Pancreas (tissue), 10 donors: ENCODE measurements around the gene CLEC20A. TPM values are rescaled to one million over a fixed set of nuclear protein-coding genes. Genes with fewer than 3 reads are reported as not detected.

ENCODE experiments used
- ATAC-seq, 4 donors: fragments of 200-7000 bp; cut with Tn5 transposase; one replicate each; pipeline versions ENCODE4 v1.8.0 to v1.9.1; 2020; ENCODE audit warnings: mild to moderate bottlenecking in 4 of 4, moderate library complexity in 4 of 4
- DNase-seq, 6 donors: peaks; one replicate each; pipeline ENCODE4 v3.0.0-alpha.2; 2020
- FAIRE-seq: peaks from 2 replicates; lab custom pipeline; 2012; peaks lifted over from hg19 to GRCh38; lab: Jason Lieb, UNC
- H3K27ac ChIP-seq, 4 donors: fragments of 200-600 bp; sonication (generic); 1 replicate in 3 of 4; 2 replicates in 1 of 4; pipeline versions ENCODE4 v1.5.0 to v1.8.0; 2020
- H3K27me3 ChIP-seq, 4 donors: fragments of 200-600 bp; one replicate each; pipeline ENCODE4 v1.8.0; 2021
- H3K36me3 ChIP-seq, 3 donors: fragments of 200-600 bp; sonication (generic) in 1 of 3; one replicate each; pipeline versions ENCODE4 v1.5.0 to v1.8.0; 2020 to 2021
- H3K4me1 ChIP-seq, 3 donors: fragments of 200-600 bp; one replicate each; pipeline ENCODE4 v1.8.0; 2021
- H3K4me3 ChIP-seq, 4 donors: fragments of 200-600 bp; sonication (generic) in 2 of 4; one replicate each; pipeline versions ENCODE4 v1.5.0 to v1.8.0; 2020 to 2021
- H3K9me3 ChIP-seq, 4 donors: fragments of 200-600 bp; one replicate each; pipeline ENCODE4 v1.8.0; 2021
- WGBS, 2 donors: extraction: QIAGEN DNeasy Blood & Tissue Kit; methylation state at CpG; one replicate each; pipeline ENCODE4 v1.1.7; 2013; 5-methylcytosine and 5-hydroxymethylcytosine counted together
- intact Hi-C, 3 donors: fragments of 100-400 bp; cut with DNase I; formaldehyde crosslinking; loops; one replicate each; pipeline versions ENCODE4 v1.11.1 to v1.14.2; 2022
- polyA plus RNA-seq, 2 donors: library from polyadenylated mRNA; stranded (reverse); fragments of 200-250 nt; gene quantifications; one replicate each; pipeline ENCODE4 v1.2.3, GENCODE V29; 2013
- total RNA-seq, 6 donors: library from RNA; stranded (reverse); fragmentation: NEBNext Ultra II Directional in 4 of 6; extraction: Animal tissue kit (Norgen Biotek cat#: 25700) in 4 of 6; gene quantifications; one replicate each; pipeline versions ENCODE4 v1.2.1 to v1.2.4, GENCODE V29; 2021 to 2023
- TF ChIP-seq, protein P1 (sequence below), 4 donors: fragments of 200-600 bp; sonication (generic) in 3 of 4; IDR thresholded peaks; one replicate each; pipeline versions ENCODE4 v1.5.0 to v1.8.0; 2021; ENCODE audit warnings: antibody characterized with exemption in 4 of 4
- donor health status: healthy with polysubstance abuse.
- donor health status: DM: no; HTN: no; CAD: no; lungs with moderate emphysema.
- donor health status: DM: no; HTN: no; CAD: no.
- donor health status: control.
- donor health status: control.
- donor health status: Bipolar disorder and iron deficiency.
- donor health status: DM: yes; HTN: yes; CAD: no.
- donor health status: DM: no; HTN: no; CAD: no.
- donor health status: DM: no; HTN: no; CAD: no.
- donor health status: DM: yes; HTN: yes; CAD: no.

CLEC20A gene
- total and polyA plus RNA-seq, 8 donors, result not detected

GRCh38 chr1:178530502-178530901, 33.7 kb upstream of the CLEC20A start:
- intact Hi-C loops, result loop anchor here in 1 of 3 donors (10.0 kb wide), 1 partner anchor 224 kb away; no protein-coding TSS in a partner anchor

DNA sequence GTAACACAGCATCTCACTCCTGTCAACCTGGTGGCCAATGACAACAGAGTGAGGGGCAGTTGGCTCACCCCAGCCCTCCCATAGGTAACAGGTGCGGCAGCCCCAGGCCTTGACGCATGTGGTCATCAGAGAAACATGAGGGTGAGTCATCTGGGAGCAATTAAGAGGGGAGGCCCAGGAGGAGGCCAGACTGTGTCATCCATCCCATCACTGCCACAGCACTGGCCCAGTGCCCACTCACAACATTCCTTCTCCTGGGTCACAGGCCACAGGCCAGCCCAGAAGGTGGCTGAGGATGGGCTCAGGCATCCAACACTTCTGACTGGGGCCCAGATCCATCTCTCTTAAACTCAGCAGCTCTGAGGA, 33.3 kb upstream of the CLEC20A start:
- Histone ChIP-seq H3K36me3 (no peaks in the 10 kb centered on the region), H3K4me3 (no peak overlapping the region), H3K4me1 (no peaks in the 10 kb centered on the region), H3K27me3 (no peaks in the 10 kb centered on the region), H3K27ac (no peak overlapping the region), H3K9me3 (no peaks in the 10 kb centered on the region)
- 75 to 83% methylated on average over 2 of the region's 2 CpGs for WGBS, 2 donors
- no peak for FAIRE-seq
- TF ChIP-seq, protein P1, sequence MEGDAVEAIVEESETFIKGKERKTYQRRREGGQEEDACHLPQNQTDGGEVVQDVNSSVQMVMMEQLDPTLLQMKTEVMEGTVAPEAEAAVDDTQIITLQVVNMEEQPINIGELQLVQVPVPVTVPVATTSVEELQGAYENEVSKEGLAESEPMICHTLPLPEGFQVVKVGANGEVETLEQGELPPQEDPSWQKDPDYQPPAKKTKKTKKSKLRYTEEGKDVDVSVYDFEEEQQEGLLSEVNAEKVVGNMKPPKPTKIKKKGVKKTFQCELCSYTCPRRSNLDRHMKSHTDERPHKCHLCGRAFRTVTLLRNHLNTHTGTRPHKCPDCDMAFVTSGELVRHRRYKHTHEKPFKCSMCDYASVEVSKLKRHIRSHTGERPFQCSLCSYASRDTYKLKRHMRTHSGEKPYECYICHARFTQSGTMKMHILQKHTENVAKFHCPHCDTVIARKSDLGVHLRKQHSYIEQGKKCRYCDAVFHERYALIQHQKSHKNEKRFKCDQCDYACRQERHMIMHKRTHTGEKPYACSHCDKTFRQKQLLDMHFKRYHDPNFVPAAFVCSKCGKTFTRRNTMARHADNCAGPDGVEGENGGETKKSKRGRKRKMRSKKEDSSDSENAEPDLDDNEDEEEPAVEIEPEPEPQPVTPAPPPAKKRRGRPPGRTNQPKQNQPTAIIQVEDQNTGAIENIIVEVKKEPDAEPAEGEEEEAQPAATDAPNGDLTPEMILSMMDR (IDR thresholded peaks at IDR 0.05), result no peak
- DNase-seq, result peak in 1 of 6 donors; percentile 23
- ATAC-seq, result peak in 2 of 4 donors; percentile 24 to 49
- intact Hi-C loops, result loop anchor here in 1 of 3 donors (10.0 kb wide), 1 partner anchor 225 kb away; no protein-coding TSS in a partner anchor

More at GRCh38 chr1:178530502-178530901, 33.7 kb upstream of the CLEC20A start:
- Histone ChIP-seq H3K27ac (no peak overlapping the region), H3K4me3 (no peak overlapping the region), H3K27me3 (no peaks in the 10 kb centered on the region), H3K9me3 (no peaks in the 10 kb centered on the region), H3K4me1 (no peaks in the 10 kb centered on the region), H3K36me3 (no peaks in the 10 kb centered on the region)
- no peak for DNase-seq
- 77 to 84% methylated on average over 3 of the region's 3 CpGs for WGBS, 2 donors
- TF ChIP-seq, protein P1 (IDR thresholded peaks at IDR 0.05), result no peak
- FAIRE-seq, result no peak
- no peak for ATAC-seq

DNA sequence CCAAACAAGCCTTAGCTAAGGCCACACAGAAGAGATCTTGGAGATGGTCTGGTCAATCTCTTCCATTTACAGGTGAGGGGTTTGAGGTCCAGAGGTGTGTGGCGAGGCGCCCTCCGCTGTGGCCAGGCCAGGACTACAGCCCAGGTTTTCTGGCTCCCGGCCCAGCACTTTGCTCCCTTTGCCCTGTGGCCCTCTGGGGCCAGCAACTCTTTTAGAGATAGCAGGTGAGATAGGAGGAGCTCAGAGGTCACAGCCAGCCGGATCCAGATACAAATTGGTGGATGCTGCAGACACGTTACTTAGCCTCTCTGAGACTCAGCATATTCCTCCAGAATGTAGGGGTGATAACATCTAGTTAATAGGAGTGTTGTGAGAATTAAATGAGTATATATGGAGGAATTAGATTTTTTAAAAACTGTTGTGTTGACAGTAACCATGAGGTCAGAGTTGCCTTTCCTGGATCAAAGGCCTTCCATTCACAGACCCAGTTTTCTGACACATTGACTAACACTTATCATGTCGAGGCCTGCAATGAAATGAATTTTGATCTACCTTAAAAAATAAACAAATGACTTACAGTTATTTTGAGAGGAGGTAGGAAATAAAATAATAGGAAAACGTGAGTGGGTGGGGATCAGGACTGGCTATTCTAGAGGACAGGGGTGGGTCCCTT, 32.7 kb upstream of the CLEC20A start:
- DNase-seq (no peak), FAIRE-seq (no peak), ATAC-seq (no peak)
- H3K9me3 ChIP-seq, result no peaks in the 10 kb centered on the region
- H3K4me3 ChIP-seq, result no peak overlapping the region
- no peaks in the 10 kb centered on the region for H3K36me3 ChIP-seq
- no peaks in the 10 kb centered on the region for H3K4me1 ChIP-seq
- 75 to 77% methylated on average over 8 of the region's 8 CpGs for WGBS, 2 donors
- intact Hi-C loops, result loop anchor here in 1 of 3 donors (10.0 kb wide), 1 partner anchor 225 kb away; no protein-coding TSS in a partner anchor
- TF ChIP-seq, protein P1 (IDR thresholded peaks at IDR 0.05), result no peak
- H3K27ac ChIP-seq, result no peak overlapping the region
- H3K27me3 ChIP-seq, result no peaks in the 10 kb centered on the region

GRCh38 chr1:178528953-178529335, 32.2 kb upstream of the CLEC20A start:
- no peaks in the 10 kb centered on the region for H3K27me3 ChIP-seq
- no peak overlapping the region for H3K4me3 ChIP-seq
- H3K27ac ChIP-seq, result no peak overlapping the region
- intact Hi-C loops, result no loop called here
- H3K4me1 ChIP-seq, result no peaks in the 10 kb centered on the region
- FAIRE-seq (no peak), ATAC-seq (no peak), DNase-seq (no peak)
- WGBS, 2 donors, result 78 to 87% methylated on average over 4 of the region's 4 CpGs
- H3K36me3 ChIP-seq, result no peaks in the 10 kb centered on the region
- H3K9me3 ChIP-seq, result no peaks in the 10 kb centered on the region
- TF ChIP-seq, protein P1 (IDR thresholded peaks at IDR 0.05), result no peak
